ENCODE data around the gene NYAP2. TPM values are rescaled to one million over a fixed set of nuclear protein-coding genes. Genes with fewer than 3 reads are reported as not detected.

Gene NYAP2
- total and polyA plus RNA-seq, 2 of the 4 experiments (the other 2 are of a cell fraction), result not detected

GRCh38 chr2:225381609-225382008 is 17.9 kb upstream of the NYAP2 start:
- TF ChIP-seq RFX5 (IDR thresholded peaks at IDR 0.05; ENCODE audit: low read depth, low read length) (no peak), USF2 (IDR thresholded peaks at IDR 0.05; ENCODE audit: low read depth, low read length) (no peak), ELK1 (IDR thresholded peaks at IDR 0.05; ENCODE audit: borderline replicate concordance, low read depth, low read length) (no peak), POLR2A (IDR thresholded peaks at IDR 0.05; ENCODE audit: low read depth, low read length) (no peak), RCOR1 (IDR thresholded peaks at IDR 0.05; ENCODE audit: insufficient replicate concordance, low read length) (no peak), CHD1 (IDR thresholded peaks at IDR 0.05; ENCODE audit: low read depth, low read length) (no peak), CTCF (conservative IDR thresholded peaks at IDR 0.05; ENCODE audit: low read depth, low read length) (no peak), FOS (IDR thresholded peaks at IDR 0.05; ENCODE audit: low read depth, low read length) (no peak), RAD21 (IDR thresholded peaks at IDR 0.05; ENCODE audit: low read length) (no peak), NFE2L2 (IDR thresholded peaks at IDR 0.05; ENCODE audit: low read depth, low read length) (no peak), SMC3 (IDR thresholded peaks at IDR 0.05; ENCODE audit: low read depth, low read length) (no peak)
- BruUV-seq (replicated peaks), result no TSS peak
- H3K9me3 ChIP-seq (ENCODE audit: control insufficient read depth, insufficient read depth, low read length), result no peaks in the 10 kb centered on the region
- no peak overlapping the region for H4K91ac ChIP-seq (ENCODE audit: insufficient read depth, low read depth, low read length)
- H2AK5ac ChIP-seq (ENCODE audit: low read depth, low read length), result no peak overlapping the region
- H4K5ac ChIP-seq (ENCODE audit: low read depth, low read length), result no peak overlapping the region
- H3K4me3 ChIP-seq (ENCODE audit: insufficient read depth, low read depth, low read length), result no peak overlapping the region
- no CpG with 5 or more reads among the region's 4 CpGs for WGBS, 2 experiments (ENCODE audit: extremely low coverage in 2 of 2, insufficient read length in 1 of 2)
- no peaks in the 10 kb centered on the region for H3K36me3 ChIP-seq (ENCODE audit: control insufficient read depth, insufficient read depth, low read length)
- no peak overlapping the region for H3K14ac ChIP-seq (replicated peaks; ENCODE audit: low read depth, low read length)
- H3K4me1 ChIP-seq (ENCODE audit: control insufficient read depth, insufficient read depth, low read length), result no peaks in the 10 kb centered on the region
- no peak overlapping the region for H2BK5ac ChIP-seq (ENCODE audit: low read depth, low read length, poor library complexity, severe bottlenecking)
- H2BK20ac ChIP-seq (ENCODE audit: low read depth, low read length), result no peak overlapping the region
- H2BK15ac ChIP-seq (ENCODE audit: low read depth, low read length), result no peak overlapping the region
- DNase-seq, result no peak
- no peak overlapping the region for H4K8ac ChIP-seq (ENCODE audit: low read depth in 2 of 2, low read length in 2 of 2)
- no peak overlapping the region for H2BK120ac ChIP-seq (ENCODE audit: low read depth, low read length)
- dilution Hi-C loops (cut with HindIII; ENCODE audit: low sequenced_read_pairs, unreplicated experiment), result no loop called here
- no peak for ATAC-seq (ENCODE audit: low read depth)
- no peak overlapping the region for H3K18ac ChIP-seq (ENCODE audit: low read depth, low read length)
- no peak overlapping the region for H3K23ac ChIP-seq (ENCODE audit: low read depth, low read length)
- no peak overlapping the region for H3K27ac ChIP-seq (ENCODE audit: insufficient read depth, low read length)
- ChIA-PET POLR2A (ENCODE audit: unreplicated experiment) (no interaction called here), CTCF (no interaction called here)
- no peak overlapping the region for H3K9ac ChIP-seq (ENCODE audit: low read depth, low read length)
- in situ Hi-C loops (cut with MboI; ENCODE audit: low sequenced_read_pairs), result no loop called here
- no peak overlapping the region for H2AFZ ChIP-seq (replicated peaks; ENCODE audit: low read length, poor library complexity)
- H3K4me2 ChIP-seq (ENCODE audit: low read depth, low read length), result no peak overlapping the region
- no peak overlapping the region for H3K56ac ChIP-seq (ENCODE audit: extremely low read depth, insufficient read depth, low read length)
- H2AK9ac ChIP-seq (replicated peaks; ENCODE audit: low read depth, low read length, poor library complexity), result no peak overlapping the region
- no peaks in the 10 kb centered on the region for H4K20me1 ChIP-seq (ENCODE audit: insufficient read depth, low read length)
- H3K79me1 ChIP-seq (ENCODE audit: low read depth in 1 of 2, low read length in 2 of 2), result no peaks in the 10 kb centered on the region
- no peaks in the 10 kb centered on the region; the same call in 1 of the 2 replicates for H3K27me3 ChIP-seq (ENCODE audit: control insufficient read depth, insufficient read depth, low read length)
- no peaks in the 10 kb centered on the region for H3K9me1 ChIP-seq (ENCODE audit: insufficient read depth, low read length)
- intact Hi-C loops (cut with micrococcal nuclease), result no loop called here
- no peak overlapping the region for H3K4ac ChIP-seq (ENCODE audit: low read depth, low read length)
